ENCODE measurements around the gene PAM. TPM values are rescaled to one million over a fixed set of nuclear protein-coding genes. Genes with fewer than 3 reads are reported as not detected.

PAM gene
- polyA plus RNA-seq, 1 donor (not counting 4 experiments of a cell fraction or from before 2014, with no cell fraction given) = 149 TPM

DNA sequence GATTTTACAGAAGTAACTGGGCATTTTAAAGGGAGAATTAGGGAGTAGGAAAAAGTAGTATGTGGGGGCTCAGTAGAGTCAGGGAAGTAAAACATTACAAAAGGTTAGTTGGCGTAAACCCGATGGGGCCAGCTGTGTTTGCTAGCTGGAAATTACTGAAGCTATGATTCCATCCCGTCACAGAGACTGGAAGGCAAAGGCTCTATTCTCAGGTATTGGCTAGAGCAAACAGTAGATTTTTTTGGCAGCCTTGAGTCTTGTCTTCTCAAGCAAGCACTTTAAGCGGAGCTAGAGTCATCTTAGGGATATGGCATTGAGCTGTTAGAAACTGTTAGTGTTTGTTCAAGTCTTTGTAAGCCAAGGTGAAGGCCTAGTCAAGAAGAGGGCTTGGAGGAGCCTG is 121.5 kb downstream of the PAM start:
- H3K9ac ChIP-seq (ENCODE audit: control insufficient read depth, extremely low read depth, insufficient read depth, low read length) = no peak overlapping the region
- no peak overlapping the region for H2AFZ ChIP-seq (ENCODE audit: control insufficient read depth, low read length)
- no peaks in the 10 kb centered on the region for H3K27me3 ChIP-seq (ENCODE audit: control insufficient read depth, extremely low read depth, insufficient read depth, low read length)
- H4K20me1 ChIP-seq (ENCODE audit: control insufficient read depth, extremely low read depth, insufficient read depth, low read length) = no peaks in the 10 kb centered on the region
- no peak overlapping the region for H3K4me3 ChIP-seq (ENCODE audit: control insufficient read depth in 2 of 3, extremely low read depth in 1 of 3, insufficient read depth in 2 of 3, low read depth in 1 of 3, low read length in 3 of 3)
- no peak overlapping the region for H3K4me2 ChIP-seq (ENCODE audit: control insufficient read depth, extremely low read depth, insufficient read depth, low read depth, low read length)
- no peaks in the 10 kb centered on the region for H3K9me3 ChIP-seq (ENCODE audit: control insufficient read depth, low read depth, low read length)
- H3K4me1 ChIP-seq (ENCODE audit: control insufficient read depth, extremely low read depth, insufficient read depth, low read length) = no peaks in the 10 kb centered on the region
- H3K9me1 ChIP-seq (ENCODE audit: control insufficient read depth, extremely low read depth, insufficient read depth, low read length) = no peaks in the 10 kb centered on the region
- no peaks in the 10 kb centered on the region for H3K79me2 ChIP-seq (ENCODE audit: control insufficient read depth, insufficient read depth, low read length)
- dilution Hi-C loops (cut with MboI; ENCODE audit: extremely low pct_ligation_motif_present, low sequenced_read_pairs) = no loop called here
- TF ChIP-seq EZH2 (IDR thresholded peaks at IDR 0.05; ENCODE audit: low read length) = no peak
- TF ChIP-seq, protein P1, sequence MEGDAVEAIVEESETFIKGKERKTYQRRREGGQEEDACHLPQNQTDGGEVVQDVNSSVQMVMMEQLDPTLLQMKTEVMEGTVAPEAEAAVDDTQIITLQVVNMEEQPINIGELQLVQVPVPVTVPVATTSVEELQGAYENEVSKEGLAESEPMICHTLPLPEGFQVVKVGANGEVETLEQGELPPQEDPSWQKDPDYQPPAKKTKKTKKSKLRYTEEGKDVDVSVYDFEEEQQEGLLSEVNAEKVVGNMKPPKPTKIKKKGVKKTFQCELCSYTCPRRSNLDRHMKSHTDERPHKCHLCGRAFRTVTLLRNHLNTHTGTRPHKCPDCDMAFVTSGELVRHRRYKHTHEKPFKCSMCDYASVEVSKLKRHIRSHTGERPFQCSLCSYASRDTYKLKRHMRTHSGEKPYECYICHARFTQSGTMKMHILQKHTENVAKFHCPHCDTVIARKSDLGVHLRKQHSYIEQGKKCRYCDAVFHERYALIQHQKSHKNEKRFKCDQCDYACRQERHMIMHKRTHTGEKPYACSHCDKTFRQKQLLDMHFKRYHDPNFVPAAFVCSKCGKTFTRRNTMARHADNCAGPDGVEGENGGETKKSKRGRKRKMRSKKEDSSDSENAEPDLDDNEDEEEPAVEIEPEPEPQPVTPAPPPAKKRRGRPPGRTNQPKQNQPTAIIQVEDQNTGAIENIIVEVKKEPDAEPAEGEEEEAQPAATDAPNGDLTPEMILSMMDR (optimal IDR thresholded peaks at IDR 0.05 in 1 of 3, IDR thresholded peaks at IDR 0.05 in 1 of 3, conservative IDR thresholded peaks at IDR 0.05 in 1 of 3; ENCODE audit: extremely low read depth in 1 of 3, insufficient read depth in 2 of 3, low read length in 3 of 3) = no peak
- DNase-seq (ENCODE audit: low read depth, low spot score) (no peak), FAIRE-seq (no peak)
- no peaks in the 10 kb centered on the region for H3K36me3 ChIP-seq (ENCODE audit: control insufficient read depth in 2 of 2, extremely low read depth in 1 of 2, insufficient read depth in 2 of 2, low read length in 2 of 2)
- no peak overlapping the region for H3K27ac ChIP-seq (ENCODE audit: control insufficient read depth, insufficient read depth, low read length)

DNA sequence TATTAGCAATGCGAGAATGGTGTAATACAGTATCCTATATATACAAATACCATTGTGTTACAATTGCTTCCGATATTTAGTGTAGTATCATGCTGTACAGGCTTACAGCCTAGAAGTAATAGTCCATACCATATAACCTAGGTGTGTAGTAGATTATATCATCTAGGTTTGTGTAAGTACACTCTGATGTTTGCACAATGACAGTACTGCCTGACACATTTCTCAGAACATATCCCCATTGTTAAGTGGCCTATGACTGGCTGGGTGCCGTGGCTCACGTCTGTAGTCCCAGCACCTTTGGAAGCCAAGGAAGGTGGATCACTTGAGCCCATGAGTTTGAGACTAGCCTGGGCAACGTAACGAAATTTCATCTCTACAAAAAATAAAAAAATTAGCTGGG is 124.6 kb downstream of the PAM start:
- FAIRE-seq (no peak), DNase-seq (ENCODE audit: low read depth, low spot score) (no peak)
- dilution Hi-C loops (cut with MboI; ENCODE audit: extremely low pct_ligation_motif_present, low sequenced_read_pairs) = no loop called here
- H3K27ac ChIP-seq (ENCODE audit: control insufficient read depth, insufficient read depth, low read length) = no peak overlapping the region
- no peaks in the 10 kb centered on the region for H4K20me1 ChIP-seq (ENCODE audit: control insufficient read depth, extremely low read depth, insufficient read depth, low read length)
- no peak overlapping the region for H3K9ac ChIP-seq (ENCODE audit: control insufficient read depth, extremely low read depth, insufficient read depth, low read length)
- no peaks in the 10 kb centered on the region for H3K27me3 ChIP-seq (ENCODE audit: control insufficient read depth, extremely low read depth, insufficient read depth, low read length)
- no peak overlapping the region for H3K4me2 ChIP-seq (ENCODE audit: control insufficient read depth, extremely low read depth, insufficient read depth, low read depth, low read length)
- no peaks in the 10 kb centered on the region for H3K79me2 ChIP-seq (ENCODE audit: control insufficient read depth, insufficient read depth, low read length)
- H3K36me3 ChIP-seq (ENCODE audit: control insufficient read depth in 2 of 2, extremely low read depth in 1 of 2, insufficient read depth in 2 of 2, low read length in 2 of 2) = no peaks in the 10 kb centered on the region
- TF ChIP-seq, protein P1 (optimal IDR thresholded peaks at IDR 0.05 in 1 of 3, IDR thresholded peaks at IDR 0.05 in 1 of 3, conservative IDR thresholded peaks at IDR 0.05 in 1 of 3; ENCODE audit: extremely low read depth in 1 of 3, insufficient read depth in 2 of 3, low read length in 3 of 3) = no peak
- TF ChIP-seq EZH2 (IDR thresholded peaks at IDR 0.05; ENCODE audit: low read length) = no peak
- no peaks in the 10 kb centered on the region for H3K4me1 ChIP-seq (ENCODE audit: control insufficient read depth, extremely low read depth, insufficient read depth, low read length)
- H3K9me3 ChIP-seq (ENCODE audit: control insufficient read depth, low read depth, low read length) = no peaks in the 10 kb centered on the region
- H3K9me1 ChIP-seq (ENCODE audit: control insufficient read depth, extremely low read depth, insufficient read depth, low read length) = no peaks in the 10 kb centered on the region
- no peak overlapping the region for H3K4me3 ChIP-seq (ENCODE audit: control insufficient read depth in 2 of 3, extremely low read depth in 1 of 3, insufficient read depth in 2 of 3, low read depth in 1 of 3, low read length in 3 of 3)
- no peak overlapping the region for H2AFZ ChIP-seq (ENCODE audit: control insufficient read depth, low read length)
